Globus pallidus (tissue), 1 donor: ENCODE measurements around the gene RTP1.
A peak's percentile ranks its signal among the peaks of the same experiment; 100 is the strongest.
"Not testable (repeated sequence)": the region's sequence is repeated elsewhere in the genome, so short reads cannot be mapped to it uniquely, and the experiment has no call there.

Source experiments
- DNase-seq: peaks from one replicate; pipeline ENCODE4 v3.0.0-alpha.2; 2015; ENCODE audit warnings: low spot score

Gene RTP1

GRCh38 chr3:187198490-187198889 lies 1.2 kb downstream of the RTP1 start:
- DNase-seq: no peak

DNA sequence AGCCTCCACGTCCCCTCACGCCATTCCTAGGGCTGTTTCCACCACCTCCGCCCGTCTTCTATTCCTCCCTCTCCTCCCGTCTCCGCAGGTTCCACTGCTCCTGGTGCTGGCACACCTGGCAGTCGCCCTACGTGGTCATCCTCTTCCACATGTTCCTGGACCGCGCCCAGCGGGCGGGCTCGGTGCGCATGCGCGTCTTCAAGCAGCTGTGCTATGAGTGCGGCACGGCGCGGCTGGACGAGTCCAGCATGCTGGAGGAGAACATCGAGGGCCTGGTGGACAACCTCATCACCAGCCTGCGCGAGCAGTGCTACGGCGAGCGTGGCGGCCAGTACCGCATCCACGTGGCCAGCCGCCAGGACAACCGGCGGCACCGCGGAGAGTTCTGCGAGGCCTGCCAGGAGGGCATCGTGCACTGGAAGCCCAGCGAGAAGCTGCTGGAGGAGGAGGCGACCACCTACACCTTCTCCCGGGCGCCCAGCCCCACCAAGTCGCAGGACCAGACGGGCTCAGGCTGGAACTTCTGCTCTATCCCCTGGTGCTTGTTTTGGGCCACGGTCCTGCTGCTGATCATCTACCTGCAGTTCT lies 2.3 kb downstream of the RTP1 start:
- not testable (repeated sequence) for DNase-seq

- no peak for DNase-seq
Measured at GRCh38 chr3:187205683-187206082, 8.4 kb downstream of the RTP1 start.

DNA sequence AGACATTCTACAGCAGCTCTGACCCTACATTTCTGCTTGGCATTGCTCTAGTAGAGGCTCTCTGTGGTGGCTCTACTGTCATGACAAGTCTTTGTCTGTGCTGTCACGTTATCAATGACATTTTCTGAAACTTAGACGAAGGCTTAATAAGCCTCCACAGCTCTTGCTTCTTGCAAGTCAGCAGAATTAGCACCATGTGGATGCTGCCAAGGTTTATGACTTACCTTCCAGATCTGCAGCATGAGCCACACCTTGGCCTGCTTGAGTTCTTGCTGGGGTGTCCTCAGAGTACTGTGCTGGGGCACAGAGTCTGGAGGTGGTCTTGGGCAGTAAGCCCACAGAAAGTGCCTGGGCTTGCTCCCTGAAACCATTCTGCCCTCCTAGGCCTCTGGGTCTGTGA lies 9.8 kb downstream of the RTP1 start:
- DNase-seq: no peak

DNA sequence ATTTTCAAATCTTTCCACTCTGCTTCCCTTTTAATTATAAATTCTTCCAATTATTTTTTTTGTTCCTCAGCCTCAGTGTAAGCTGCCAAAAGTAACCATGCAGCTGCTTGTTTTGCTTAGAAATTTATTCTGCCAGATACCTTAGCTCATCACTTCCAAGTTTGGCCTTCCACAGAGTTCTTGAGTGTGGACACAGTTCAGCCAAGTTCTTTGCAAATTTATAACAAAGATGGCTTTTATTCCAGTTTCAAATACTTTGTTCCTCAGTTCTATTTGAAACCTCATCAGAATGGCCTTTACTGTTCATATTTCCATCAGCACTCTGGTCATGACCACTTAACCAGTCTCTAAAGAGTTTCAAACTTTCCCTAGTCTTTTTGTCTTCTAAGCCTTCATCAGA lies 10.3 kb downstream of the RTP1 start:
- DNase-seq: peak; percentile 36

GRCh38 chr3:187208159-187208558 lies 10.9 kb downstream of the RTP1 start:
- DNase-seq: no peak

GRCh38 chr3:187209491-187209890 lies 12.2 kb downstream of the RTP1 start:
- no peak for DNase-seq

GRCh38 chr3:187210091-187210490 lies 12.8 kb downstream of the RTP1 start:
- no peak for DNase-seq

DNA sequence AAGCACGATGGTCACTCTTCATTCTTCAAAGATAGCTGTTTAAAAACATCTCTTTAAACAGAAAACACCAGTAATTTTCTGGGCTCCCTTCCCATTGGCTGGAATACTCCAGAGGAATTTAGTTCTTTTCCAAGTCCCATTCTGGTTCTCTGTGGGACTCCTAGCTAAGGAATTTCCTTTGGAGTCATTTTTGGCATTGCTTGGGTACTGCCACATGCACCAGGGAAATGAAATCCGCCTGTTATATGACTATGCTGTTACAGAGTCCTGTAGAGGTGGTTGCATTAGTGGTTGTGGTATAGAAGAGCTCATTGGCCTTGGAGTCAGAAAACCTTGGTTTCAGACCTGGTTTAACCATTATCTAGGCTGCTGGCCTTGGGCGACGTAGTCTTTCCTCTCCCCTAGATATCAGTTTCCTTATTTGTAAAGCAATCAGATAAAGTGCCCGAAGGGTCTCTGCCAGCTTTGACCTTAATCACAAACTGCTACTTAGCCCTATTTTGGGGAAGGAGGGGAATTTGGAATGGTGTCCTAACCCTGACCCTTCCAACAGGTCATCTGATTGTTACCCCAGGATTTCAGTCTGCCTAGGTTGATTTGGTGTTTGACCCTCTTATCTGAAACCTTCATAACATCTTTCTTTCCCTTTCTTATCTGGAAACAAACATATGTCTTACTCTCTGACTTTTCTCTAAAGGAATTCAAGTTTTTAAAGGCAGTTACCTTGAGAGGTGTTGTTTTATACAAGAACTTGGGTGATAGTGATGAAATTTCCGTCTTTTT lies 13.4 kb downstream of the RTP1 start:
- peak; percentile 47 for DNase-seq

DNA sequence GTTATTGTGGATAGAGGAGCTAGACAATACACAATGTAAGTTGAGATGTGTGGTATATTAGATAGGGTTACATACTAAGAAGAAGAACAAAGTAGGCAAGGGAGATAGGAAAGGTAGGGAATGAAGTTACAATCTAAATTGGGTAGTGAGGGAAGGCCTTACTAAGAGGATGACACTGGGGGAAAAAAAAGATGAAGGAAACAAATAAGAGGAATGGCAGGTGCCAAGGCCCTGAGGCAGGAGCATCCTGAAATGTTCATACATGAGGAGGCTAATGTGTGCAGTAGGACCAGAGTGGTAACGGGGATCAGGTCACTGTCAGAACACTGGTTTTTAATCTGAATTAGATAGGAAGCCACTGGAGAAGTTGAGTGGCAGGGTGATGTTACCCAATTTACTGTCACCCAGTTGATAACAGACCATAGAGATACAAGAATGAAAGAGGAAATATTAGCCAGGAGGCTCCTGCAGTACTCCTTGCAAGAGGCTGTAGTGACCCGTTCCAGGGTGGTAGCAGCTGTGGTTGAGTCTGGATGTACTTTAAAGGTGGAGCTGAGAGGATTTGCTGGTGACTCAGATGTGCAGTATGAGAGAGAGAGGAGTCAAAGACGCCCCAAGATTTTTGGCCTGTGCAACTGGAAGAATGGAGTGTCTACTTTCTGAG lies 14.4 kb downstream of the RTP1 start:
- no peak for DNase-seq

GRCh38 chr3:187212196-187212545 lies 14.9 kb downstream of the RTP1 start:
- no peak for DNase-seq

- peak; percentile 30 for DNase-seq
Measured at GRCh38 chr3:187212705-187213104, 15.4 kb downstream of the RTP1 start.

- no peak for DNase-seq
Measured at GRCh38 chr3:187213616-187214015, 16.3 kb downstream of the RTP1 start.

GRCh38 chr3:187215460-187215859 lies 18.2 kb downstream of the RTP1 start:
- DNase-seq: no peak

- DNase-seq: no peak
Measured at GRCh38 chr3:187222801-187223200, 25.5 kb downstream of the RTP1 start.

GRCh38 chr3:187223799-187224198 lies 26.5 kb downstream of the RTP1 start:
- DNase-seq: no peak

- DNase-seq: no peak
Measured at GRCh38 chr3:187227658-187228258, 30.5 kb downstream of the RTP1 start.

- DNase-seq: no peak
Measured at GRCh38 chr3:187228740-187229139, 31.5 kb downstream of the RTP1 start.

GRCh38 chr3:187230011-187230410 lies 32.7 kb downstream of the RTP1 start:
- DNase-seq: no peak

GRCh38 chr3:187236962-187237361 lies 39.7 kb downstream of the RTP1 start:
- DNase-seq: no peak

GRCh38 chr3:187237741-187238140 lies 40.5 kb downstream of the RTP1 start:
- no peak for DNase-seq

DNA sequence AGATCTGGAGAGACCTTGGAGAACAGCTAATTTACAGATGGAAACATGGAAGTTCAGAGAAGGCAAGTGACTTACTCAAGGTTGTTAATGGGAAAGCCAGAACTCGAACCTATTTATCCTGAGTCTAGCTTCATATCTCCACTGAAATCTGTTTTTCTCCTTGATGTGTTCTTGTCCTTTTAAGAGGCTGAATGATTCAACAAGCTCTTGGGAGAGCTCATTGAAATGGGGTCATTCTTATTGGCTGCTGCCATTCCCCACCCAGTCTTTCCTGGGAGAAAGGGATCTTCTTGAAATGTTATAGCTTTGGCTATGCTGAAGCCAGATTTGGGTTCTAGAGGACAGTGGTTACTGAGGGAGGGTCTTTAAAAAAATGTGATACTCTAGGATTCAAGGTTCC lies 41.0 kb downstream of the RTP1 start:
- DNase-seq: no peak

GRCh38 chr3:187238835-187239234 lies 41.5 kb downstream of the RTP1 start:
- DNase-seq: not testable (repeated sequence)
